H1 (cell line): ENCODE measurements around the gene ATP8B3. TPM values are rescaled to one million over a fixed set of nuclear protein-coding genes. Genes with fewer than 3 reads are reported as not detected.

Source experiments
- CTCF ChIA-PET: fragments of 300-600 bp; sonication (Branson Sonifier 250); formaldehyde crosslinking; loops from one replicate; lab custom pipeline; 2021; ENCODE audit not compliant: partially characterized antibody; lab: Charles Lee
- POLR2A ChIA-PET: fragments of 300-600 bp; sonication (Branson Sonifier 250); formaldehyde crosslinking; loops from one replicate; lab custom pipeline; 2021; ENCODE audit warnings: inconsistent platforms; ENCODE audit not compliant: partially characterized antibody; lab: Charles Lee
- DNase-seq, 2 experiments: peaks; one replicate each; pipeline versions ENCODE4 v3.0.0 to v3.0.0-alpha.2; 2010 to 2022; ENCODE audit warnings: low spot score in 2 of 2, low read depth in 1 of 2, mixed read lengths in 1 of 2
- FAIRE-seq: peaks from 2 replicates; lab custom pipeline; 2011; peaks lifted over from hg19 to GRCh38; lab: Jason Lieb, UNC
- H2AFZ ChIP-seq: 2 replicates; pipeline ENCODE4 v1.8.1; 2012; ENCODE audit warnings: low read length, inconsistent platforms
- H2AK5ac ChIP-seq: 2 replicates; pipeline ENCODE4 v1.6.1; 2013; ENCODE audit warnings: low read depth, low read length
- H2BK120ac ChIP-seq: replicated peaks from 2 replicates; pipeline ENCODE3; 2013; ENCODE audit warnings: low read depth, low read length, inconsistent platforms
- H2BK12ac ChIP-seq: 2 replicates; pipeline ENCODE4 v1.6.1; 2013; ENCODE audit warnings: low read depth, low read length
- H2BK15ac ChIP-seq: 2 replicates; pipeline ENCODE4 v1.6.1; 2013; ENCODE audit warnings: low read length
- H2BK20ac ChIP-seq: 2 replicates; pipeline ENCODE4 v1.6.1; 2013; ENCODE audit warnings: low read length
- H2BK5ac ChIP-seq: 2 replicates; pipeline ENCODE4 v1.6.1; 2013; ENCODE audit warnings: low read depth, low read length
- H3K14ac ChIP-seq: 2 replicates; pipeline ENCODE4 v1.6.1; 2013; ENCODE audit warnings: inconsistent platforms; ENCODE audit not compliant: insufficient read length
- H3K18ac ChIP-seq: 2 replicates; pipeline ENCODE4 v1.6.1; 2013; ENCODE audit warnings: low read length; ENCODE audit errors: extremely low read depth
- H3K23ac ChIP-seq: 2 replicates; pipeline ENCODE4 v1.6.1; 2013; ENCODE audit warnings: inconsistent platforms; ENCODE audit not compliant: insufficient read length
- H3K23me2 ChIP-seq: 2 replicates; pipeline ENCODE4 v1.6.1; 2013; ENCODE audit warnings: low read depth, low read length
- H3K27ac ChIP-seq: 2 replicates; pipeline ENCODE4 v1.6.1; 2011; ENCODE audit warnings: low read depth, low read length, inconsistent platforms
- H3K27me3 ChIP-seq, 4 experiments: replicated peaks in 1 of 4; 1 replicate in 1 of 4; 2 replicates in 3 of 4; pipeline versions ENCODE4 v1.6.1 to v1.8.1; 2011 to 2013; ENCODE audit warnings: low read length in 3 of 4, mild to moderate bottlenecking in 3 of 4, inconsistent platforms in 2 of 4, mixed read lengths in 2 of 4, moderate library complexity in 1 of 4; ENCODE audit not compliant: control insufficient read depth in 3 of 4, insufficient read depth in 3 of 4; ENCODE audit errors: extremely low read depth in 1 of 4
- H3K36me3 ChIP-seq, 4 experiments: 2 replicates each; pipeline versions ENCODE4 v1.6.1 to v1.8.1; 2011 to 2013; ENCODE audit warnings: mild to moderate bottlenecking in 4 of 4, low read length in 3 of 4, moderate library complexity in 2 of 4, control low read depth in 1 of 4, inconsistent platforms in 1 of 4; ENCODE audit not compliant: insufficient read depth in 4 of 4, control insufficient read depth in 2 of 4
- H3K4ac ChIP-seq: replicated peaks from 2 replicates; pipeline ENCODE3; 2013; ENCODE audit warnings: low read length, low read depth, mixed read lengths, inconsistent platforms; ENCODE audit not compliant: insufficient read length
- H3K4me1 ChIP-seq, 4 experiments: replicated peaks in 1 of 4; 1 replicate in 1 of 4; 2 replicates in 3 of 4; pipeline versions ENCODE4 v1.6.1 to v1.8.1; 2011 to 2013; ENCODE audit warnings: low read length in 3 of 4, inconsistent platforms in 2 of 4, mixed read lengths in 1 of 4; ENCODE audit not compliant: insufficient read depth in 4 of 4, control insufficient read depth in 3 of 4
- H3K4me2 ChIP-seq, 2 experiments: 2 replicates each; pipeline versions ENCODE4 v1.6.1 to v1.8.1; 2011 to 2013; ENCODE audit warnings: low read depth in 2 of 2, low read length in 2 of 2, control low read depth in 1 of 2, inconsistent platforms in 1 of 2, mild to moderate bottlenecking in 1 of 2; ENCODE audit not compliant: insufficient read depth in 1 of 2
- H3K4me3 ChIP-seq, 4 experiments: fragments of 200-600, 300-600 bp in 1 of 4; sonication (generic), shearing (Covaris generic), sonication (Bioruptor Twin) in 1 of 4; 2 replicates each; pipeline versions ENCODE4 v1.5.1 to v1.8.1; 2011 to 2016; ENCODE audit warnings: low read length in 4 of 4, low read depth in 3 of 4, control low read depth in 2 of 4, inconsistent platforms in 2 of 4, mild to moderate bottlenecking in 2 of 4, mixed read lengths in 1 of 4, moderate library complexity in 1 of 4; ENCODE audit not compliant: insufficient read depth in 2 of 4; ENCODE audit errors: extremely low read depth in 1 of 4
- H3K56ac ChIP-seq: replicated peaks from 2 replicates; pipeline ENCODE3; 2013; ENCODE audit warnings: low read depth, mild to moderate bottlenecking, mixed read lengths, low read length, inconsistent platforms; ENCODE audit not compliant: insufficient read length
- H3K79me1 ChIP-seq: 2 replicates; pipeline ENCODE4 v1.6.1; 2013; ENCODE audit warnings: low read depth, low read length, control low read depth
- H3K79me2 ChIP-seq, 2 experiments: 2 replicates each; pipeline versions ENCODE4 v1.6.1 to v1.8.1; 2012 to 2013; ENCODE audit warnings: low read length in 2 of 2, mild to moderate bottlenecking in 2 of 2, inconsistent platforms in 1 of 2; ENCODE audit not compliant: insufficient read depth in 2 of 2, control insufficient read depth in 1 of 2
- H3K9ac ChIP-seq, 4 experiments: replicated peaks in 1 of 4; 1 replicate in 1 of 4; 2 replicates in 3 of 4; pipeline versions ENCODE4 v1.6.1 to v1.8.1; 2011 to 2013; ENCODE audit warnings: low read depth in 3 of 4, low read length in 3 of 4, control low read depth in 2 of 4, mild to moderate bottlenecking in 2 of 4, moderate library complexity in 2 of 4, inconsistent platforms in 1 of 4; ENCODE audit errors: extremely low read depth in 1 of 4
- H3K9me3 ChIP-seq, 2 experiments: 2 replicates each; pipeline versions ENCODE4 v1.6.1 to v1.8.1; 2012 to 2013; ENCODE audit warnings: mild to moderate bottlenecking in 2 of 2, moderate library complexity in 2 of 2, control low read depth in 1 of 2, inconsistent platforms in 1 of 2, low read depth in 1 of 2, low read length in 1 of 2, mixed read lengths in 1 of 2; ENCODE audit not compliant: insufficient read depth in 2 of 2
- H4K20me1 ChIP-seq, 2 experiments: replicated peaks in 1 of 2; 2 replicates each; pipeline versions ENCODE3 to v1.8.1; 2011 to 2013; ENCODE audit warnings: inconsistent platforms in 2 of 2, low read length in 2 of 2, mild to moderate bottlenecking in 1 of 2; ENCODE audit not compliant: insufficient read depth in 2 of 2, control insufficient read depth in 1 of 2
- H4K5ac ChIP-seq: 2 replicates; pipeline ENCODE4 v1.6.1; 2013; ENCODE audit warnings: low read length, low read depth, mixed read lengths, inconsistent platforms; ENCODE audit not compliant: insufficient read length
- H4K8ac ChIP-seq: 2 replicates; pipeline ENCODE4 v1.8.0; 2013; ENCODE audit warnings: mild to moderate bottlenecking, moderate library complexity, low read length, inconsistent platforms; ENCODE audit not compliant: insufficient read depth; ENCODE audit errors: extremely low read depth
- H4K91ac ChIP-seq: replicated peaks from 2 replicates; pipeline ENCODE3; 2013; ENCODE audit warnings: low read length, mixed read lengths, inconsistent platforms; ENCODE audit not compliant: insufficient read length
- EZH2 ChIP-seq: fragments of 200-600 bp; sonication (generic); IDR thresholded peaks from 2 replicates; pipeline ENCODE4 v1.7.1; 2012; ENCODE audit warnings: low read depth, mild to moderate bottlenecking, moderate library complexity, low read length, inconsistent platforms; ENCODE audit not compliant: severe bottlenecking
- RFX5 ChIP-seq: IDR thresholded peaks from 2 replicates; pipeline ENCODE4 v1.6.1; 2011; ENCODE audit warnings: low read depth, low read length, improper control_type of control experiment, borderline replicate concordance
- RNF2 ChIP-seq: fragments of 200-900, 300-1000 bp; sonication (generic); IDR thresholded peaks from 2 replicates; pipeline ENCODE4 v1.7.1; 2016; ENCODE audit warnings: borderline replicate concordance, low read depth, mild to moderate bottlenecking, antibody characterized with exemption, low read length; ENCODE audit not compliant: poor library complexity, severe bottlenecking; ENCODE audit errors: missing control alignments
- SUZ12 ChIP-seq: fragments of 200-600 bp; sonication (generic); IDR thresholded peaks from 2 replicates; pipeline ENCODE4 v1.6.1; 2012; ENCODE audit warnings: mild to moderate bottlenecking, inconsistent platforms, low read length, moderate library complexity, mixed read lengths
- WGBS, 2 experiments: shearing (Covaris generic) in 1 of 2; methylation state at CpG; one replicate each; pipeline versions ENCODE4 v1.1.6 to v1.1.7; 2013 to 2015; ENCODE audit warnings: low lambda C conversion rate in 2 of 2, mixed read lengths in 2 of 2, inconsistent platforms in 1 of 2, low coverage in 1 of 2, missing lambda C conversion rate in 1 of 2; ENCODE audit not compliant: insufficient replicate concordance in 2 of 2, insufficient coverage in 1 of 2, insufficient read length in 1 of 2; ENCODE audit errors: extremely low coverage in 1 of 2, missing lambda C conversion rate in 1 of 2; 5-methylcytosine and 5-hydroxymethylcytosine counted together
- polyA plus RNA-seq, 7 experiments: library from polyadenylated mRNA; depleted of rRNA in 3 of 7; stranded (reverse) in 5 of 7; unstranded in 2 of 7; fragments of >200 nt in 5 of 7; fragments of 200-250 nt in 2 of 7; gene quantifications; 1 replicate in 5 of 7; 2 replicates in 1 of 7; 4 replicates in 1 of 7; pipeline versions ENCODE4 v1.2.1 to v1.2.3, GENCODE V29; 2011 to 2013; ENCODE audit warnings: missing spikeins in 2 of 7, mixed read lengths in 2 of 7
- total RNA-seq: library from RNA; stranded (reverse); fragmentation: NEBNext Ultra II Directional; extraction: Animal tissue kit (Norgen Biotek cat#: 25700); gene quantifications from 2 replicates; pipeline ENCODE4 v1.2.1, GENCODE V29; 2021

Gene ATP8B3
- total and polyA plus RNA-seq, 2 of the 8 experiments (the other 6 are each of a cell fraction or from before 2014, with no cell fraction given) = 4.1 to 9.3 TPM

DNA sequence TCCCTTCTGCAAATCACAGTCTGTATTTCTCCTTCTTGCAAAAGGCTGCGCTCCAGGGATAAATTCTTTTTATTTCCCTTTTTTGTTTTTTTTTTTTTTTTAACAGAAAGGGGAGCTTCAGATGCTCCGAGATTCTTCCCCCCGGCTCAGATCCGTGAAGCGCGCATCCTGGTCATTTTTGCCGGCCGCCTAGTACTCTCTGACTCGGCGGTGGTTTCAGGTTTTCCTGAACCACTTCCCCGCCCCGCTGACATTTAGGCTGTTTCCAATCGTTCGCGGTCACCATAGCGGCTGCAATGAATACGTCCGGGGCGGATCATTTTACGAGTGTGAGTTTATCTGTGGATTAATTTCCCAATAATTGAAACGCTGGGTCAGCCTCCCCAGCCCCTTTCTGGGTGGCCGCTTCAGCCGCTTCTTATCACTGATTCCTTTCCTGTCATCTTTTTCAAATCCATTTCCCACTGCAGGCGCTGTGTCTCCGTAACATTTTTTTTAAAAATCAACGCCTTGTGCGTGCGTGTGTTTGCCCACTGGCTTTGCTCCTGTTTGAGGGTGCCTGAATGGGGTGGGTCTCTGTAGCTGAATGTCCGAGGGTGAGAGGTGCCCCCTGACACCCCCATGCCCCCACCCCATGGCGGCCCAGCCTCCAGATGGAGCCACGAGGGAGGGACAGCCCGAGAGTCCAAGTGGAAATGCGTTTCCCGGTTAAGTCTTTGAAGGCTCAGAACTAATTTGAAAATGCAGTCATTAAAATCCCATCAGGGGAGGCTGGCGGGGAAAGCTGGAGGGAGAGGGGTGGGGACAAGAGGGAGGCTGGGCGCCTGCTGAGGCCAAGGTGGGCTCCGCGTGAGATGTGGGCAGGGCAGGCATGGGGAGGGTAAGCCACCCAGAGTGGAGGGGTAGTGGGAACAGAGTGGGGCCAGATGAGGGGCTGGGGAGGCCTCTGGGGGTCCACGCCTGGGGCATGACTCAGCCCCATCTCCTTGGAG is 48.1 kb downstream of the ATP8B3 start:
- Histone ChIP-seq H2BK15ac (no peak overlapping the region), H3K23me2 (peaks cover 7% of the 10 kb centered on the region; the same call in 1 of the 2 replicates), H3K14ac (no peak overlapping the region), H2BK5ac (no peak overlapping the region), H3K27ac (no peak overlapping the region), H3K79me1 (no peaks in the 10 kb centered on the region), H3K9ac (no peak overlapping the region), H3K4ac (no peak overlapping the region), H3K9me3 (peaks cover 0 to 3% of the 10 kb centered on the region in 2 experiments; a peak in 2 of 4 replicates), H2AFZ (no peak overlapping the region), H3K18ac (no peak overlapping the region; the same call in 1 of the 2 replicates), H3K4me3 (no peak overlapping the region), H2BK20ac (no peak overlapping the region), H4K8ac (no peak overlapping the region), H4K91ac (no peak overlapping the region), H3K23ac (no peak overlapping the region), H3K79me2 (no peaks in the 10 kb centered on the region), H4K5ac (no peak overlapping the region), H2BK12ac (no peak overlapping the region), H4K20me1 (peaks cover 5 to 34% of the 10 kb centered on the region in 2 experiments), H3K4me2 (no peak overlapping the region), H3K36me3 (peaks cover 0 to 6% (median 0%) of the 10 kb centered on the region in 4 experiments; a peak in 1 of 8 replicates), H3K4me1 (peaks cover 0 to 20% (median 8%) of the 10 kb centered on the region in 4 experiments; a peak in 6 of 7 replicates), H2AK5ac (0 out of 2 replicates have a peak overlapping the region, but pooled peaks have one; percentile 53), H2BK120ac (no peak overlapping the region), H3K56ac (no peak overlapping the region), H3K27me3 (peaks cover 89 to 100% (median 98%) of the 10 kb centered on the region in 4 experiments)
- DNase-seq (no peak), FAIRE-seq (no peak)
- POLR2A ChIA-PET = interaction anchor here (1.6 to 4.4 kb wide), 2 partner anchors 16 to 38 kb away, joined by 3 to 14 read pairs; no protein-coding TSS in a partner anchor
- TF ChIP-seq SUZ12 = peak; percentile 85
- TF ChIP-seq RNF2 = peak; percentile 71
- TF ChIP-seq RFX5 = no peak
- TF ChIP-seq EZH2 = peak; percentile 81
- CTCF ChIA-PET = interaction anchor here (0.8 to 4.9 kb wide), 10 partner anchors 9 to 93 kb away, joined by 3 to 97 read pairs (median 4); no protein-coding TSS in a partner anchor
- 26% methylated on average over 35 of the region's 39 CpGs; no CpG with 5 or more reads in 1 of the 2 experiments for WGBS, 2 experiments
